Aorta (tissue), 5 donors: ENCODE measurements around the gene APLF. TPM values are rescaled to one million over a fixed set of nuclear protein-coding genes. Genes with fewer than 3 reads are reported as not detected.
"Not testable (repeated sequence)": the region's sequence is repeated elsewhere in the genome, so short reads cannot be mapped to it uniquely, and the experiment has no call there.

ENCODE experiments used
- ATAC-seq: fragments of 200-7000 bp; cut with Tn5 transposase; one replicate; pipeline ENCODE4 v1.9.1; 2022; ENCODE audit warnings: moderate library complexity; ENCODE audit not compliant: low FRiP score
- DNase-seq, 2 donors: peaks; one replicate each; pipeline ENCODE4 v3.0.0-alpha.2; 2020
- H3K27ac ChIP-seq, 2 donors: one replicate each; pipeline ENCODE4 v1.5.1; 2013; ENCODE audit warnings: low read length in 2 of 2, mild to moderate bottlenecking in 2 of 2, moderate library complexity in 2 of 2, control low read depth in 1 of 2, inconsistent platforms in 1 of 2, low read depth in 1 of 2
- H3K27me3 ChIP-seq, 2 donors: one replicate each; pipeline ENCODE4 v1.6.1; 2013; ENCODE audit warnings: control low read depth in 1 of 2, low read length in 1 of 2, mild to moderate bottlenecking in 1 of 2, moderate library complexity in 1 of 2; ENCODE audit not compliant: insufficient read depth in 2 of 2, control insufficient read depth in 1 of 2
- H3K36me3 ChIP-seq, 2 donors: one replicate each; pipeline ENCODE4 v1.6.1; 2013; ENCODE audit warnings: control low read depth in 1 of 2, low read length in 1 of 2, mild to moderate bottlenecking in 1 of 2; ENCODE audit not compliant: insufficient read depth in 2 of 2, control insufficient read depth in 1 of 2
- H3K4me1 ChIP-seq, 2 donors: one replicate each; pipeline ENCODE4 v1.6.1; 2013; ENCODE audit warnings: low read length in 2 of 2, control low read depth in 1 of 2, mild to moderate bottlenecking in 1 of 2, moderate library complexity in 1 of 2; ENCODE audit not compliant: insufficient read depth in 2 of 2, control insufficient read depth in 1 of 2
- H3K4me3 ChIP-seq, 2 donors: one replicate each; pipeline ENCODE4 v1.5.1; 2013; ENCODE audit warnings: low read length in 2 of 2, control low read depth in 1 of 2, mild to moderate bottlenecking in 1 of 2
- H3K9me3 ChIP-seq: one replicate; pipeline ENCODE4 v1.6.1; 2013; ENCODE audit warnings: mild to moderate bottlenecking, low read length; ENCODE audit not compliant: control insufficient read depth
- WGBS, 2 donors: extraction: QIAGEN DNeasy Blood & Tissue Kit; methylation state at CpG; one replicate each; pipeline ENCODE4 v1.1.7; 2013; 5-methylcytosine and 5-hydroxymethylcytosine counted together
- intact Hi-C, 2 donors: fragments of 100-400 bp; cut with DNase I; formaldehyde crosslinking; loops; one replicate each; pipeline versions ENCODE4 v1.14.2 to v1.15.0; 2022
- polyA plus RNA-seq, 2 donors: library from polyadenylated mRNA; stranded (reverse); fragments of 200-250 nt; gene quantifications; one replicate each; pipeline ENCODE4 v1.2.3, GENCODE V29; 2013
- total RNA-seq, 2 donors: library from RNA; stranded (reverse); fragmentation: NEBNext Ultra II Directional; extraction: Animal tissue kit (Norgen Biotek cat#: 25700); gene quantifications; one replicate each; pipeline ENCODE4 v1.2.1, GENCODE V29; 2021
- donor health status: healthy with polysubstance abuse.
- donor health status: Bipolar disorder and iron deficiency.
- donor health status: DM: no; HTN: no; CAD: no.
- donor health status: DM: no; HTN: no; CAD: no.
- donor health status: DM: yes; HTN: yes; CAD: no.

Gene APLF
- total and polyA plus RNA-seq, 4 donors, result 1.3 to 8.7 (median 4.6) TPM

- 88 to 94% methylated on average over 1 of the region's 1 CpG for WGBS, 2 donors
- intact Hi-C loops, result no loop called here
- Histone ChIP-seq H3K27me3 (no peaks in the 10 kb centered on the region), H3K4me1 (no peaks in the 10 kb centered on the region), H3K36me3 (no peaks in the 10 kb centered on the region), H3K4me3 (no peak overlapping the region), H3K27ac (no peak overlapping the region), H3K9me3 (no peaks in the 10 kb centered on the region)
- ATAC-seq (no peak), DNase-seq (no peak)
Measured at GRCh38 chr2:68478688-68479087, 11.3 kb downstream of the APLF start.

DNA sequence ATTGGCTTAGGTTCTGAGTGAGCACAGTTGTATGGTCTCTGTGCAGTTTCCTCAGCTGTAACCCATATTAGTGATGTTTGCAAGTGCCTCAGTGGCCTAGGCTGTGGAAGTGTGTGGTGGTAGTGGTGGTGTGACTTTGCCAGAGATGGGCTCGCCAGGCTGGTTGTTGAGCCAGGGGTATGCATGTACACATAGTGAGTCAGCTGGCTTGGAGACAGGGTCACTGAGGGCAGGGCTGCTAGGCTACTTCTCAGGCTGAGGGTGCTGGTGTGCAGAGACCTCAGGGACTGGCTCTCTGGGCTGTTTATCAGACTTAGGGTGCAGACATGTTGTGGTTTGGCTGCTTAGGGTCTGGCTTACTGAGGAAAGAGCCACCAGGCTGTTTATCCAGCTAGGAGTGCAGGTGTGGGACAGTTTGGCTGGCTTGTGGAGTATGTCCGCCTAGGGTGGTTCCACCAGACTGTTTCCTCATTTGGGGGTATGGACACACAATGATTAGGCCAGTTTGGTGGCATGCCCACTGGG, 15.0 kb downstream of the APLF start:
- H3K4me1 ChIP-seq, result no peaks in the 10 kb centered on the region
- H3K9me3 ChIP-seq, result no peaks in the 10 kb centered on the region
- no peak overlapping the region for H3K4me3 ChIP-seq
- H3K27ac ChIP-seq, result no peak overlapping the region
- ATAC-seq (no peak), DNase-seq (no peak)
- no peaks in the 10 kb centered on the region for H3K27me3 ChIP-seq
- H3K36me3 ChIP-seq, result no peaks in the 10 kb centered on the region
- intact Hi-C loops, result no loop called here
- 86 to 95% methylated on average over 2 of the region's 2 CpGs for WGBS, 2 donors

DNA sequence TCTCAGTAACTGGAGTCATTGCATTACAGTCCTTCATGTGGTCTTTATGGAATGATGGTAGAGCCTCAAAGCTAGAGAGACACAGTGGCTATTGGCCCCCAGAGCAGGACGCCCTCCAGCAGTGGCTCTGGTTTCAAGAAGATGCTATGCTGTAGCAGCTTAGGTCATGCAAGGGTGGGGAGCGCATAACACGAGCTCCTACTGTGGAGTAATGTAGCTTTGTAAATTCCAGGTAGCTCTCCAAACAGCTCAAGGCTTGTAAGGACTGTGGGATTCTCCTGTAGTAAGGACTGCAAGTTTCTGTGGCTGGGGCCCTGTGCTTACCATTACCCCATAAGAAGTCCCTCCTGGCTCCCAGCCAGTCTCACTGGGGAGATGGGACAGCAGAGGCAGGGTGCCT, 15.6 kb downstream of the APLF start:
- no peak overlapping the region for H3K27ac ChIP-seq
- no peak overlapping the region for H3K4me3 ChIP-seq
- H3K27me3 ChIP-seq, result no peaks in the 10 kb centered on the region
- intact Hi-C loops, result no loop called here
- DNase-seq (no peak), ATAC-seq (no peak)
- no peaks in the 10 kb centered on the region for H3K36me3 ChIP-seq
- H3K4me1 ChIP-seq, result no peaks in the 10 kb centered on the region
- WGBS, 2 donors, result 80 to 86% methylated on average over 3 of the region's 3 CpGs
- no peaks in the 10 kb centered on the region for H3K9me3 ChIP-seq

- no peak for DNase-seq
- no peak overlapping the region for H3K4me3 ChIP-seq
- no peak for ATAC-seq
- no peaks in the 10 kb centered on the region for H3K36me3 ChIP-seq
- H3K4me1 ChIP-seq, result no peaks in the 10 kb centered on the region
- H3K27ac ChIP-seq, result no peak overlapping the region
- 50 to 51% methylated on average over 3 of the region's 3 CpGs for WGBS, 2 donors
- intact Hi-C loops, result no loop called here
- no peaks in the 10 kb centered on the region for H3K9me3 ChIP-seq
- H3K27me3 ChIP-seq, result no peaks in the 10 kb centered on the region
Measured at GRCh38 chr2:68487773-68488355, 20.5 kb downstream of the APLF start.

DNA sequence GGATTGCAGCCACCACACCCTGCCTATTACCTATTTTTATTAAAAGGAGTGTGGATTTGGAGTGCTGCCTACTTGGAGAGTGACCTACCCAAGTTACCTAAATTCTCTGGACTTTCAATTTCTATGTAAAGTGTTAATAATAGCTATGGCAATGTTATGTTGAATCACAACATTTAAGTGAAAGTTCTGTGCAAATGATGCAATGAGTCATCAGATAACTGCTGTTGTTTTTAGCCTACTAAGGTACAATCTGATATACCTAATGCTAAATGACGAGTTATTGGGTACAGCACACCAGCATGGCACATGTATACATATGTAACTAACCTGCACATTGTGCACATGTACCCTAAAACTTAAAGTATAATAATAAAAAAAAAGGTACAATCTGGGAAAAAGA, 21.2 kb downstream of the APLF start:
- H3K27me3 ChIP-seq, ATAC-seq, H3K4me1 ChIP-seq, H3K9me3 ChIP-seq, H3K27ac ChIP-seq, H3K36me3 ChIP-seq, H3K4me3 ChIP-seq, DNase-seq, intact Hi-C loops: not testable (repeated sequence)
- WGBS, 2 donors, result 79 to 82% methylated on average over 1 of the region's 1 CpG

DNA sequence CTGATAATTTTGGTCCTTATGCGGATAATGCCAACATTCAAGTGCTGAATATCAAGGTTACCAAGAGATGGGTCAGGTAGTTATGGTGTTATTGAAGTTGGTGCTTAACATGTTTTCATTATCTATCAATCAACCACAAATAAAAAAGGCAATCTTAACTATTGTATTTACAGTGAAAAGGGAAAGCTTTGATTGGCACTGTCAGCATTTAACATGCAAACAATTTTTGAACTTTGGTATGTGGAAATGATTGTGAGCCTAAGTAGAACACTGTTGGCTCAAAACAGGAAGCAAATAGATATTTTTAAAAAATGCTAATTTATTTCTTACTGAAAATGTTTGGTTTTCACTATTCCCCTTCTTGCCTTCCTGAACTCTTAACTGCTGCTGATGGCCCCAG, 21.9 kb downstream of the APLF start:
- Histone ChIP-seq H3K4me3 (no peak overlapping the region), H3K9me3 (no peaks in the 10 kb centered on the region), H3K36me3 (no peaks in the 10 kb centered on the region), H3K4me1 (no peaks in the 10 kb centered on the region), H3K27me3 (no peaks in the 10 kb centered on the region), H3K27ac (no peak overlapping the region)
- ATAC-seq, result no peak
- WGBS, 2 donors, result 95 to 98% methylated on average over 1 of the region's 1 CpG
- intact Hi-C loops, result no loop called here
- DNase-seq, result no peak

DNA sequence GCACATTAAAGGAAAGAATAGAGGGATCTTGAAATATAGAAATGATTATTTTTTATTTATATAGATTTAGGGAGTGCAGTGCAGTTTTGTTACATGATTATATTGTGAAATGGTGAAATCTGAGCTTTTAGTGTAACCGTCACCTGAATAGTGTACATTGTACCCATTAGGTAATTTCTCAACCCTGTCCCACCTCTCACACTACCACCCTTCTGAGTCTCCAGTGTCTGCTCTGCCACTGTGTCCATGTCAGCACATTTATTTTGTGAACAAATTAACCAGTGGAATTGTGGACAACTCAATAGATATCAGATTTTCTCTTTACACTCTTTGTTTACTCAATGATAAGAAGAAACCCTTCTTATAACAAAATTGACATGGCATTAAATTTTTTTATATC, 24.2 kb downstream of the APLF start:
- intact Hi-C loops, result no loop called here
- Histone ChIP-seq H3K36me3 (no peaks in the 10 kb centered on the region), H3K4me1 (no peaks in the 10 kb centered on the region), H3K27ac (no peak overlapping the region), H3K4me3 (no peak overlapping the region), H3K9me3 (peaks cover 3% of the 10 kb centered on the region), H3K27me3 (no peaks in the 10 kb centered on the region)
- 93 to 96% methylated on average over 1 of the region's 1 CpG for WGBS, 2 donors
- no peak for DNase-seq
- ATAC-seq, result no peak

DNA sequence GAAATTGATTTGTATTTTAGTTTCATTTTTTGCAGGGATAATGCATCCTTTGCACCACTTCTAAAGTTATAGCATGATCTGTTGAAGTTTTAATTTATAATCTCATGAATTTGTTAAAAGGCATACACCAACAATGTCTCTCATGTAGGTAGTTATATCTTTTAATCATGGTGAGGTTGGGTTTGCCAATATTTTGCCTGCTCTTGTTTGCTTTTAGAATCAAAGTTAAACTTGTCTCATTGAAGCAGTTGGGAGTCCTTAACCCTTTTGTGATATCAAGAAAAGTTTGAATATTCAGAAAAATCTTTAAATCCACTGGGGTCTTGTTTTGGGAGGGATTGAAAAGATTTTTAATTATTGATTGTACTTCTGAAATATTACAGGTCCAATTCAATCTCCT, 31.7 kb downstream of the APLF start:
- no peak for ATAC-seq
- intact Hi-C loops, result no loop called here
- no peaks in the 10 kb centered on the region for H3K36me3 ChIP-seq
- H3K27me3 ChIP-seq, result no peaks in the 10 kb centered on the region
- no peak overlapping the region for H3K27ac ChIP-seq
- no peak for DNase-seq
- H3K4me3 ChIP-seq, result no peak overlapping the region
- H3K9me3 ChIP-seq, result peaks cover 3% of the 10 kb centered on the region
- H3K4me1 ChIP-seq, result no peaks in the 10 kb centered on the region

GRCh38 chr2:68500649-68501048, 33.3 kb downstream of the APLF start:
- DNase-seq, result no peak
- no peaks in the 10 kb centered on the region for H3K36me3 ChIP-seq
- no peak for ATAC-seq
- intact Hi-C loops, result no loop called here
- no peak overlapping the region for H3K27ac ChIP-seq
- peaks cover under 1% of the 10 kb centered on the region for H3K9me3 ChIP-seq
- H3K27me3 ChIP-seq, result no peaks in the 10 kb centered on the region
- 79 to 82% methylated on average over 4 of the region's 4 CpGs for WGBS, 2 donors
- H3K4me1 ChIP-seq, result no peaks in the 10 kb centered on the region
- H3K4me3 ChIP-seq, result no peak overlapping the region
